ENCODE data around the gene PGA4. TPM values are rescaled to one million over a fixed set of nuclear protein-coding genes. Genes with fewer than 3 reads are reported as not detected.

PGA4 gene
- total and polyA plus RNA-seq, 9 of the 15 experiments (the other 6 are each of a cell fraction or from before 2014, with no cell fraction given) = not detected

DNA sequence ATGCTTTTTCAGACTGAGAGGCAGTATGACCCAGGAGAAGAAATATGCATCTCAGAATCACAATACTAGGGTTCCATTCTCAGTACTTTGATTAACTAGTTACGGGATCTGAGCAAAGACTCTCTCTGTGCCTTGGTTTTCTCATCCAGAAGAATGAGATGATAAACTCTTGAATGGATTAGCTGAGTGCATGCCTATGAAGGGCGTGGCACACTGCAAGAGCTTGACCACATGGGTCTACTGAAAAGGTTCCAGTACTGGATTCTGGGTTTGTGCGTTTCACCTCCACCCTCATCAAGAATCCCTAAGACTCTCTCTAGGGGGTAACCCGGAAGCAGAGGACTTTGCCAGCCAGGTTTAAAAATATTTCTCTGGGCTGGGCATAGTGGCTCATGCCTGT, 44.5 kb downstream of the PGA4 start:
- peaks cover 15 to 30% of the 10 kb centered on the region in 2 experiments; a peak in 4 of 5 replicates for H3K4me1 ChIP-seq (replicated peaks in 1 of 2; ENCODE audit: control insufficient read depth in 2 of 2, insufficient read depth in 2 of 2, low read length in 2 of 2)
- intact Hi-C loops (cut with micrococcal nuclease) = no loop called here
- 9% methylated on average over 4 of the region's 4 CpGs for WGBS (ENCODE audit: insufficient coverage, low coverage, missing lambda C conversion rate)
- no peaks in the 10 kb centered on the region for H4K20me1 ChIP-seq (replicated peaks; ENCODE audit: control insufficient read depth, insufficient read depth, low read length)
- no peaks in the 10 kb centered on the region for H3K36me3 ChIP-seq (ENCODE audit: control insufficient read depth, insufficient read depth, low read length)
- in situ Hi-C loops (cut with MboI) = no loop called here
- BruUV-seq (replicated peaks) = no TSS peak
- H3K4me3 ChIP-seq = no peak overlapping the region
- H3K4me2 ChIP-seq (ENCODE audit: insufficient read depth, low read length) = peak overlapping the region; percentile 55; the same call in 1 of the 2 replicates
- no peaks in the 10 kb centered on the region for H3K79me2 ChIP-seq (ENCODE audit: control insufficient read depth, insufficient read depth, low read length)
- ATAC-seq = peak; percentile 88
- H3K9ac ChIP-seq (ENCODE audit: insufficient read depth in 1 of 2, low read depth in 2 of 2, low read length in 2 of 2) = no peak overlapping the region
- POLR2A ChIA-PET = interaction anchor here (1.0 to 1.1 kb wide), 4 partner anchors 8 to 119 kb away, joined by 3 to 5 read pairs (median 4); no protein-coding TSS in a partner anchor
- FAIRE-seq = peak; percentile 86
- no peaks in the 10 kb centered on the region for H3K27me3 ChIP-seq (ENCODE audit: control insufficient read depth in 2 of 2, insufficient read depth in 2 of 2, low read length in 2 of 2)
- no peaks in the 10 kb centered on the region for H3K9me3 ChIP-seq (replicated peaks; ENCODE audit: control insufficient read depth, insufficient read depth, low read depth, low read length)
- no peaks in the 10 kb centered on the region for H3K9me1 ChIP-seq (ENCODE audit: control insufficient read depth, insufficient read depth, low read length)
- CTCF ChIA-PET (ENCODE audit: low intra/inter-chr PET ratio) = no interaction called here
- no peak overlapping the region for H3K27ac ChIP-seq (ENCODE audit: extremely low read depth, low read depth, low read length)
- peak overlapping the region; percentile 93 for H2AFZ ChIP-seq (ENCODE audit: low read depth, low read length)
- peak; percentile 64 to 74 (median 68) for DNase-seq (ENCODE audit: extremely low read depth in 1 of 4, low spot score in 3 of 4)
- peak; percentile 77 for TF ChIP-seq TEAD4 (IDR thresholded peaks at IDR 0.05; ENCODE audit: low read length)
- no peak for TF ChIP-seq TEAD4 (CRISPR knock-in tag; IDR thresholded peaks at IDR 0.05; ENCODE audit: borderline replicate concordance)
- no peak for TF ChIP-seq PTBP1 (IDR thresholded peaks at IDR 0.05; ENCODE audit: low read depth, low read length)
- no peak for TF ChIP-seq NUFIP1 (IDR thresholded peaks at IDR 0.05; ENCODE audit: partially characterized antibody)
- TF ChIP-seq, protein P1, sequence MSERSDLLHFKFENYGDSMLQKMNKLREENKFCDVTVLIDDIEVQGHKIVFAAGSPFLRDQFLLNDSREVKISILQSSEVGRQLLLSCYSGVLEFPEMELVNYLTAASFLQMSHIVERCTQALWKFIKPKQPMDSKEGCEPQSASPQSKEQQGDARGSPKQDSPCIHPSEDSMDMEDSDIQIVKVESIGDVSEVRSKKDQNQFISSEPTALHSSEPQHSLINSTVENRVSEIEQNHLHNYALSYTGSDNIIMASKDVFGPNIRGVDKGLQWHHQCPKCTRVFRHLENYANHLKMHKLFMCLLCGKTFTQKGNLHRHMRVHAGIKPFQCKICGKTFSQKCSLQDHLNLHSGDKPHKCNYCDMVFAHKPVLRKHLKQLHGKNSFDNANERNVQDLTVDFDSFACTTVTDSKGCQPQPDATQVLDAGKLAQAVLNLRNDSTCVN (CRISPR knock-in tag; IDR thresholded peaks at IDR 0.05) = no peak
- 0 out of 2 replicates have a peak, but pooled peaks have one; percentile 5 for TF ChIP-seq TAL1 (IDR thresholded peaks at IDR 0.05)
- no peak for TF ChIP-seq CREBBP (IDR thresholded peaks at IDR 0.05; ENCODE audit: low read depth, low read length)
- TF ChIP-seq CTBP1 (IDR thresholded peaks at IDR 0.05; ENCODE audit: borderline replicate concordance) = peak; percentile 52; the same call in 1 of the 2 replicates
- no peak for TF ChIP-seq YY1 (IDR thresholded peaks at IDR 0.05; ENCODE audit: borderline replicate concordance in 1 of 3, control insufficient read depth in 1 of 3, extremely low read depth in 1 of 3, insufficient read depth in 3 of 3, insufficient read length in 1 of 3, insufficient replicate concordance in 2 of 3, low read depth in 1 of 3, low read length in 2 of 3)
- TF ChIP-seq ZBTB17 (CRISPR knock-in tag; IDR thresholded peaks at IDR 0.05) = no peak
- no peak for TF ChIP-seq ARNT (IDR thresholded peaks at IDR 0.05)
- no peak for TF ChIP-seq CC2D1A (IDR thresholded peaks at IDR 0.05)
- TF ChIP-seq, protein P2, sequence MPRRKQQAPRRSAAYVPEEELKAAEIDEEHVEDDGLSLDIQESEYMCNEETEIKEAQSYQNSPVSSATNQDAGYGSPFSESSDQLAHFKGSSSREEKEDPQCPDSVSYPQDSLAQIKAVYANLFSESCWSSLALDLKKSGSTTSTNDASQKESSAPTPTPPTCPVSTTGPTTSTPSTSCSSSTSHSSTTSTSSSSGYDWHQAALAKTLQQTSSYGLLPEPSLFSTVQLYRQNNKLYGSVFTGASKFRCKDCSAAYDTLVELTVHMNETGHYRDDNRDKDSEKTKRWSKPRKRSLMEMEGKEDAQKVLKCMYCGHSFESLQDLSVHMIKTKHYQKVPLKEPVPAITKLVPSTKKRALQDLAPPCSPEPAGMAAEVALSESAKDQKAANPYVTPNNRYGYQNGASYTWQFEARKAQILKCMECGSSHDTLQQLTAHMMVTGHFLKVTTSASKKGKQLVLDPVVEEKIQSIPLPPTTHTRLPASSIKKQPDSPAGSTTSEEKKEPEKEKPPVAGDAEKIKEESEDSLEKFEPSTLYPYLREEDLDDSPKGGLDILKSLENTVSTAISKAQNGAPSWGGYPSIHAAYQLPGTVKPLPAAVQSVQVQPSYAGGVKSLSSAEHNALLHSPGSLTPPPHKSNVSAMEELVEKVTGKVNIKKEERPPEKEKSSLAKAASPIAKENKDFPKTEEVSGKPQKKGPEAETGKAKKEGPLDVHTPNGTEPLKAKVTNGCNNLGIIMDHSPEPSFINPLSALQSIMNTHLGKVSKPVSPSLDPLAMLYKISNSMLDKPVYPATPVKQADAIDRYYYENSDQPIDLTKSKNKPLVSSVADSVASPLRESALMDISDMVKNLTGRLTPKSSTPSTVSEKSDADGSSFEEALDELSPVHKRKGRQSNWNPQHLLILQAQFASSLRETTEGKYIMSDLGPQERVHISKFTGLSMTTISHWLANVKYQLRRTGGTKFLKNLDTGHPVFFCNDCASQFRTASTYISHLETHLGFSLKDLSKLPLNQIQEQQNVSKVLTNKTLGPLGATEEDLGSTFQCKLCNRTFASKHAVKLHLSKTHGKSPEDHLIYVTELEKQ (CRISPR knock-in tag; IDR thresholded peaks at IDR 0.05) = no peak
- TF ChIP-seq SAFB (IDR thresholded peaks at IDR 0.05; ENCODE audit: borderline replicate concordance, low read depth, low read length) = no peak
- TF ChIP-seq TEAD1 (CRISPR knock-in tag; IDR thresholded peaks at IDR 0.05) = peak; percentile 86 to 88
- TF ChIP-seq, protein P3, sequence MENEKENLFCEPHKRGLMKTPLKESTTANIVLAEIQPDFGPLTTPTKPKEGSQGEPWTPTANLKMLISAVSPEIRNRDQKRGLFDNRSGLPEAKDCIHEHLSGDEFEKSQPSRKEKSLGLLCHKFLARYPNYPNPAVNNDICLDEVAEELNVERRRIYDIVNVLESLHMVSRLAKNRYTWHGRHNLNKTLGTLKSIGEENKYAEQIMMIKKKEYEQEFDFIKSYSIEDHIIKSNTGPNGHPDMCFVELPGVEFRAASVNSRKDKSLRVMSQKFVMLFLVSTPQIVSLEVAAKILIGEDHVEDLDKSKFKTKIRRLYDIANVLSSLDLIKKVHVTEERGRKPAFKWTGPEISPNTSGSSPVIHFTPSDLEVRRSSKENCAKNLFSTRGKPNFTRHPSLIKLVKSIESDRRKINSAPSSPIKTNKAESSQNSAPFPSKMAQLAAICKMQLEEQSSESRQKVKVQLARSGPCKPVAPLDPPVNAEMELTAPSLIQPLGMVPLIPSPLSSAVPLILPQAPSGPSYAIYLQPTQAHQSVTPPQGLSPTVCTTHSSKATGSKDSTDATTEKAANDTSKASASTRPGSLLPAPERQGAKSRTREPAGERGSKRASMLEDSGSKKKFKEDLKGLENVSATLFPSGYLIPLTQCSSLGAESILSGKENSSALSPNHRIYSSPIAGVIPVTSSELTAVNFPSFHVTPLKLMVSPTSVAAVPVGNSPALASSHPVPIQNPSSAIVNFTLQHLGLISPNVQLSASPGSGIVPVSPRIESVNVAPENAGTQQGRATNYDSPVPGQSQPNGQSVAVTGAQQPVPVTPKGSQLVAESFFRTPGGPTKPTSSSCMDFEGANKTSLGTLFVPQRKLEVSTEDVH (IDR thresholded peaks at IDR 0.05; ENCODE audit: low read depth, partially characterized antibody) = no peak

All from K562 (cell line).